Spleen (tissue), 11 donors: ENCODE results near the gene PPP4R3B. TPM values are rescaled to one million over a fixed set of nuclear protein-coding genes. Genes with fewer than 3 reads are reported as not detected.
A peak's percentile ranks its signal among the peaks of the same experiment; 100 is the strongest.
"Not testable (repeated sequence)": the region's sequence is repeated elsewhere in the genome, so short reads cannot be mapped to it uniquely, and the experiment has no call there.

Source experiments
- DNase-seq: peaks from one replicate; pipeline ENCODE4 v3.0.0-alpha.2; 2020
- H3K27ac ChIP-seq, 8 donors: fragments of 200-600 bp; sonication (generic) in 7 of 8; 1 replicate in 4 of 8; 2 replicates in 4 of 8; pipeline versions ENCODE4 v1.5.0 to v1.8.0; 2016 to 2021; ENCODE audit warnings: inconsistent platforms in 4 of 8, mild to moderate bottlenecking in 4 of 8, moderate library complexity in 1 of 8
- H3K27me3 ChIP-seq, 7 donors: fragments of 200-600 bp; sonication (generic) in 6 of 7; replicated peaks in 1 of 7; 1 replicate in 4 of 7; 2 replicates in 3 of 7; pipeline versions ENCODE4 v1.5.0 to v1.8.0; 2016 to 2021; ENCODE audit warnings: inconsistent platforms in 3 of 7, mild to moderate bottlenecking in 1 of 7
- H3K36me3 ChIP-seq, 6 donors: fragments of 200-600 bp; sonication (generic) in 5 of 6; 1 replicate in 4 of 6; 2 replicates in 2 of 6; pipeline versions ENCODE4 v1.5.0 to v1.8.0; 2016 to 2021; ENCODE audit warnings: inconsistent platforms in 2 of 6
- H3K4me1 ChIP-seq, 6 donors: fragments of 200-600 bp; sonication (generic) in 5 of 6; 1 replicate in 3 of 6; 2 replicates in 3 of 6; pipeline versions ENCODE4 v1.5.0 to v1.8.0; 2016 to 2021; ENCODE audit warnings: inconsistent platforms in 3 of 6
- H3K4me3 ChIP-seq, 8 donors: fragments of 200-600 bp; sonication (generic) in 7 of 8; 1 replicate in 4 of 8; 2 replicates in 4 of 8; pipeline versions ENCODE4 v1.5.0 to v1.8.0; 2016 to 2021; ENCODE audit warnings: inconsistent platforms in 4 of 8, mild to moderate bottlenecking in 4 of 8, moderate library complexity in 2 of 8
- H3K9me3 ChIP-seq, 8 donors: fragments of 200-600 bp; sonication (generic) in 7 of 8; 1 replicate in 4 of 8; 2 replicates in 4 of 8; pipeline versions ENCODE4 v1.5.0 to v1.8.0; 2016 to 2021; ENCODE audit warnings: inconsistent platforms in 4 of 8
- CTCF ChIP-seq, 11 experiments: fragments of 200-600 bp in 7 of 11; fragments of 450-650 bp in 4 of 11; sonication (generic) in 4 of 11; IDR thresholded peaks in 8 of 11; conservative IDR thresholded peaks in 3 of 11; 1 replicate in 7 of 11; 2 replicates in 4 of 11; pipeline versions ENCODE4 v1.4.0 to v1.8.0; 2016 to 2021; ENCODE audit warnings: antibody characterized with exemption in 11 of 11, inconsistent platforms in 4 of 11, mild to moderate bottlenecking in 1 of 11
- POLR2A ChIP-seq, 3 donors: fragments of 450-650 bp; IDR thresholded peaks; one replicate each; pipeline ENCODE4 v1.5.1; 2017; ENCODE audit warnings: antibody characterized with exemption in 3 of 3, mild to moderate bottlenecking in 1 of 3
- POLR2AphosphoS5 ChIP-seq, 3 donors: sonication (generic); formaldehyde crosslinking; IDR thresholded peaks; one replicate each; pipeline ENCODE4 v1.5.1; 2017; ENCODE audit warnings: antibody characterized with exemption in 3 of 3
- WGBS, 5 donors: extraction: QIAGEN DNeasy Blood & Tissue Kit in 3 of 5; methylation state at CpG; one replicate each; pipeline versions ENCODE4 v1.1.5 to v1.1.7; 2013 to 2018; 5-methylcytosine and 5-hydroxymethylcytosine counted together
- intact Hi-C: fragments of 100-400 bp; cut with DNase I; formaldehyde crosslinking; loops from one replicate; pipeline ENCODE4 v1.15.0; 2023; ENCODE audit warnings: low total_unique reads
- polyA plus RNA-seq, 3 donors: library from polyadenylated mRNA; stranded (reverse); fragments of 200-250 nt; gene quantifications; one replicate each; pipeline ENCODE4 v1.2.1, GENCODE V29; 2013
- total RNA-seq, 7 donors: library from RNA; depleted of rRNA in 3 of 7; stranded (reverse); fragments of >200 nt in 3 of 7; fragmentation: NEBNext Ultra II Directional in 4 of 7; extraction: Animal tissue kit (Norgen Biotek cat#: 25700) in 4 of 7; gene quantifications; one replicate each; pipeline versions ENCODE4 v1.1.0 to v1.2.1, GENCODE V29; 2016 to 2021
- donor health status: healthy with polysubstance abuse.
- donor health status: DM: no; HTN: no; CAD: no; lungs with moderate emphysema.
- donor health status: DM: no; HTN: no; CAD: no.
- donor health status: Bipolar disorder and iron deficiency.
- donor health status: healthy.
- donor health status: DM: no; HTN: no; CAD: no.
- donor health status: DM: yes; HTN: yes; CAD: no.

Gene PPP4R3B
- total and polyA plus RNA-seq, 10 donors: 22.3 to 89.5 (median 74.4) TPM

- intact Hi-C loops: no loop called here
- H3K4me1 ChIP-seq: peaks cover 0 to 62% (median 7%) of the 10 kb centered on the region in 6 donors
- DNase-seq: no peak
- peaks cover 0 to 76% (median 25%) of the 10 kb centered on the region in 6 donors for H3K36me3 ChIP-seq
- H3K9me3 ChIP-seq: no peaks in the 10 kb centered on the region
- TF ChIP-seq POLR2AphosphoS5 (IDR thresholded peaks at IDR 0.05) (no peak), POLR2A (IDR thresholded peaks at IDR 0.05) (no peak), CTCF (IDR thresholded peaks at IDR 0.05 in 8 of 11, conservative IDR thresholded peaks at IDR 0.05 in 3 of 11) (no peak)
- no peaks in the 10 kb centered on the region for H3K27me3 ChIP-seq
- no peak overlapping the region for H3K4me3 ChIP-seq
- H3K27ac ChIP-seq: no peak overlapping the region
- WGBS, 5 donors: 71 to 91% (median 74%) methylated on average over 7 of the region's 7 CpGs
Measured at GRCh38 chr2:55590810-55591440, 26.5 kb downstream of the PPP4R3B start.

DNA sequence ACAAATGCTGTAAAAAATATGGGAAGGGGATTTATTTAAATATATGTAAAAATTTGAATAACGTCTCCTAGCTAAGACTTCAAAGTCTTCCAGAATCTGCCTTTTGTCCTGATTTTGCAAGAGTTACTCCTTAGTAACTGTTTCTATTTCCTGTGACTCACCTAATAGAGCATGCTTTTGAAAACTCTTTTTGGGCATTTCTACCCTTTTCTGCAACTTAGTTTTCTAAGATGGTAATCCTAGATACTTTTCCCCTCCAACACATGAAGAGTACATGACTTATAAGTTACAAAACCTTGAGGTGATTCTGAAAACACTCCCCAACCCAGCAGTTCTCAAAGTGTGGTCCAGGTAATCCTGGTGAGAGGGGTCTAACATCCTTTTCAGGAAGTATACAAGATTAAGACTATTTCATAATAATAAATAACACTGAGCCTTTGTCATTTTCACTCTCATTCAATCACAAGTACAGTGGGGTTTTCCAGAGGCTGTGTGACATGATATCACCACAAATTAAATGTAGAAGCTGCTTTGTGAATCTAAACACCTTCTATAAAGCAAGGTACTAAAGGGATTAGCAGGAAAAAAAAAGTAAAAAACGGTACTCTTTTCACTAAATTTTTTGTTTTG is 31.9 kb downstream of the PPP4R3B start:
- H3K36me3 ChIP-seq: peaks cover 0 to 92% (median 46%) of the 10 kb centered on the region in 6 donors
- H3K9me3 ChIP-seq: no peaks in the 10 kb centered on the region
- H3K4me1 ChIP-seq: peaks cover 3 to 52% (median 14%) of the 10 kb centered on the region in 6 donors
- intact Hi-C loops: no loop called here
- TF ChIP-seq CTCF (IDR thresholded peaks at IDR 0.05 in 8 of 11, conservative IDR thresholded peaks at IDR 0.05 in 3 of 11): no peak
- no peak for TF ChIP-seq POLR2A (IDR thresholded peaks at IDR 0.05)
- TF ChIP-seq POLR2AphosphoS5 (IDR thresholded peaks at IDR 0.05): no peak
- no peak overlapping the region for H3K4me3 ChIP-seq
- no peaks in the 10 kb centered on the region for H3K27me3 ChIP-seq
- no peak for DNase-seq
- H3K27ac ChIP-seq: no peak overlapping the region
- 82 to 88% (median 86%) methylated on average over 2 of the region's 2 CpGs for WGBS, 5 donors

GRCh38 chr2:55581874-55582547 is 35.4 kb downstream of the PPP4R3B start:
- Histone ChIP-seq H3K27me3 (no peaks in the 10 kb centered on the region), H3K4me1 (peaks cover 3 to 47% (median 13%) of the 10 kb centered on the region in 6 donors), H3K36me3 (peaks cover 0 to 100% (median 61%) of the 10 kb centered on the region in 6 donors), H3K9me3 (no peaks in the 10 kb centered on the region), H3K27ac (no peak overlapping the region), H3K4me3 (no peak overlapping the region)
- WGBS, 5 donors: 63 to 77% (median 76%) methylated on average over 4 of the region's 4 CpGs
- intact Hi-C loops: no loop called here
- TF ChIP-seq CTCF (IDR thresholded peaks at IDR 0.05 in 8 of 11, conservative IDR thresholded peaks at IDR 0.05 in 3 of 11) (no peak), POLR2A (IDR thresholded peaks at IDR 0.05) (no peak), POLR2AphosphoS5 (IDR thresholded peaks at IDR 0.05) (no peak)
- no peak for DNase-seq

- Histone ChIP-seq H3K36me3 (peaks cover 0 to 100% (median 62%) of the 10 kb centered on the region in 6 donors), H3K4me1 (peaks cover 3 to 41% (median 11%) of the 10 kb centered on the region in 6 donors), H3K27ac (no peak overlapping the region), H3K9me3 (no peaks in the 10 kb centered on the region), H3K27me3 (no peaks in the 10 kb centered on the region), H3K4me3 (no peak overlapping the region)
- TF ChIP-seq CTCF (IDR thresholded peaks at IDR 0.05 in 8 of 11, conservative IDR thresholded peaks at IDR 0.05 in 3 of 11): peak in 1 of 11 experiments; percentile 19
- no peak for TF ChIP-seq POLR2AphosphoS5 (IDR thresholded peaks at IDR 0.05)
- intact Hi-C loops: no loop called here
- WGBS, 5 donors: 78 to 91% (median 84%) methylated on average over 3 of the region's 3 CpGs
- no peak for DNase-seq
Measured at GRCh38 chr2:55581435-55581834, 36.0 kb downstream of the PPP4R3B start.

DNA sequence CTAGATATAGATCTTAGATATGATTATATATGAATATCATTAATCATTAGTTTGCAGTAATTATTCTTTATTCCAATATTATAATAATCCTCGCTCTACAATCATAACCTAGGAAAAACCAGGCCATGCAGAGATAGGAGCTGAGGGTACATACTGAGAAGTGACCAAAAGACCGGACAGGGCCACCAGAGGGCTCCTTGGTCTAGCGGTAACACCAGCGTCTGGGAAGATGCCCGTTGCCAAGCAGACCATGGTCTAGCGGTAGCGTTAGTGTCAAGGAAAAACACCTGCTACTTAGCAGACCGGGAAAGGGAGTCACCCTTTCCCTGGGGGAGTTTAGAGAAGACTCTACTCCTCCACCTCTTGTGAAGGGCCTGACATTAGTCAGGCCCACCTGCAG is 48.4 kb downstream of the PPP4R3B start:
- 85 to 97% (median 90%) methylated on average over 8 of the region's 8 CpGs for WGBS, 5 donors
- DNase-seq, H3K27me3 ChIP-seq, H3K4me3 ChIP-seq, H3K9me3 ChIP-seq, H3K27ac ChIP-seq, H3K4me1 ChIP-seq, intact Hi-C loops: not testable (repeated sequence)
- peaks cover 3 to 100% (median 47%) of the 10 kb centered on the region in 6 donors for H3K36me3 ChIP-seq
